ENCODE measurements around the gene MEX3C.

MEX3C gene

DNA sequence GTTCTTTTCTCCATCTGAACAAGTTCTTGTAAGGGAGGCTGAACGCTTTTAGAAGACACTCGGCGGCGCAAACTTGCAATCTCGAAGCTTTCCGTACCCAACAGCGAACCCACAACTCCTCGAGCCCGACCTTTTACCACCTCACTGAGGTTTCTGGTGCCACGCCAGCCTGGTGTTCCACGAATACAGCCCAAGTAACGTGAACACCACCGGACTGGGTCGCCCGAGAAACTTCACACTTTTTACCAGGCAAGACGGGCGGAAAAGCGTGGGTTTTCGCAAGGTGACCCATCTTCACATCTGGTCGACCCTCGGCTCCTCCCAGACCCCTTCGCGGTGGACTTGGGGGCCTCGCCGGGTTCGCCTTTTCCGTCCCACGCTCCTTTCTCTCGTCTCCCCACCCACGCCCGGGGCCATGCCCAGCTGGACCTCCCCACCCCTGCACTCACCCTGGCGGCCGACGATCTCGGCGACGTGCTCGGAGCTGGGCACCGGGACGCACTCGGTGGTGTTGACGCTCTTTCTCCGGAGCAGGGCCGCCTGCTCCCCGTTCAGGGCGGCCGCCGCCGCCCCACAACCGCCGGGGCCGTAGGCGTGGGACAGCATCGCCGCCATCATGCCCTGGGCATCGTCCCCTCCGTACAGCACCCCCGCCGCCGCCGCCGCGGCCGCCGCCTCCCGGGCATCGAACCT, 1.2 kb downstream of the MEX3C start:
- H3K4me1 Mint-ChIP-seq (ENCODE audit: low read depth) = peaks cover 35% of the 10 kb centered on the region
- peak overlapping the region; percentile 90 for H3K4me3 Mint-ChIP-seq
- H3K9me3 Mint-ChIP-seq = no peaks in the 10 kb centered on the region
- peak overlapping the region; percentile 91 for H3K27ac Mint-ChIP-seq
- no peaks in the 10 kb centered on the region for H3K27me3 Mint-ChIP-seq (ENCODE audit: low read depth)
- peaks cover 23% of the 10 kb centered on the region for H3K36me3 Mint-ChIP-seq (ENCODE audit: low read depth)
- peak; percentile 53 for DNase-seq (ENCODE audit: low spot score)

GRCh38 chr18:51195451-51196117, 1.9 kb downstream of the MEX3C start:
- H3K27ac Mint-ChIP-seq = peak overlapping the region; percentile 91

GRCh38 chr18:51195086-51195450, 2.4 kb downstream of the MEX3C start:
- H3K36me3 Mint-ChIP-seq (ENCODE audit: low read depth) = peaks cover 23% of the 10 kb centered on the region
- H3K9me3 Mint-ChIP-seq = no peaks in the 10 kb centered on the region
- peaks cover 47% of the 10 kb centered on the region for H3K4me1 Mint-ChIP-seq (ENCODE audit: low read depth)
- H3K27ac Mint-ChIP-seq = peak overlapping the region; percentile 91
- DNase-seq (ENCODE audit: low spot score) = no peak
- H3K27me3 Mint-ChIP-seq (ENCODE audit: low read depth) = no peaks in the 10 kb centered on the region
- peak overlapping the region; percentile 90 for H3K4me3 Mint-ChIP-seq

More at GRCh38 chr18:51195451-51196117, 1.9 kb downstream of the MEX3C start:
- Mint-ChIP-seq H3K4me3 (peak overlapping the region; percentile 90), H3K27me3 (ENCODE audit: low read depth) (no peaks in the 10 kb centered on the region), H3K36me3 (ENCODE audit: low read depth) (peaks cover 23% of the 10 kb centered on the region), H3K9me3 (no peaks in the 10 kb centered on the region), H3K4me1 (ENCODE audit: low read depth) (peaks cover 42% of the 10 kb centered on the region)
- peak; percentile 25 for DNase-seq (ENCODE audit: low spot score)

DNA sequence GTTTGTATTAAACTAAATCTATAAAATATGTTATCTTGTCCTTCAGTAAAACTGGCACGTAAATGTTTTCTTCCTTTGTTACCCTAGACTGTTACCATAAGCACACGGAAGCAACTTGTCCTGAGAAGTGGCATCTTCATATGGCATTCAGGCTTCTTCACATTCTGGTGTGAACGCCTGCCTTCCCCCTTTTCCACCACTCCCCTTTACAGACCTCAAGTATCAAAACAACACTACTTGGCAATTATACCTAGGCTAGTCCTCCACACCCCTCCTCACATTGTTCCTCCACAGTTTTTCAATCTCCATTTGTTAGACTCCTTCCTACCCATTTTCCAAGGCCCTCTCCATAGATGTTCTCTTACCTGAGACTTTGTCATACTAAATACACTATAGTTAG, 2.9 kb downstream of the MEX3C start:
- Mint-ChIP-seq H3K27me3 (ENCODE audit: low read depth) (no peaks in the 10 kb centered on the region), H3K36me3 (ENCODE audit: low read depth) (peaks cover 23% of the 10 kb centered on the region), H3K4me3 (peak overlapping the region; percentile 90), H3K27ac (peak overlapping the region; percentile 91), H3K4me1 (ENCODE audit: low read depth) (peaks cover 50% of the 10 kb centered on the region), H3K9me3 (no peaks in the 10 kb centered on the region)
- DNase-seq (ENCODE audit: low spot score) = no peak

GRCh38 chr18:51193621-51194287, 3.7 kb downstream of the MEX3C start:
- peaks cover 25% of the 10 kb centered on the region for H3K36me3 Mint-ChIP-seq (ENCODE audit: low read depth)
- no peak for DNase-seq (ENCODE audit: low spot score)
- H3K27ac Mint-ChIP-seq = peak overlapping the region; percentile 26
- no peaks in the 10 kb centered on the region for H3K27me3 Mint-ChIP-seq (ENCODE audit: low read depth)
- peak overlapping the region; percentile 90 for H3K4me3 Mint-ChIP-seq
- H3K4me1 Mint-ChIP-seq (ENCODE audit: low read depth) = peaks cover 53% of the 10 kb centered on the region
- H3K9me3 Mint-ChIP-seq = no peaks in the 10 kb centered on the region

DNA sequence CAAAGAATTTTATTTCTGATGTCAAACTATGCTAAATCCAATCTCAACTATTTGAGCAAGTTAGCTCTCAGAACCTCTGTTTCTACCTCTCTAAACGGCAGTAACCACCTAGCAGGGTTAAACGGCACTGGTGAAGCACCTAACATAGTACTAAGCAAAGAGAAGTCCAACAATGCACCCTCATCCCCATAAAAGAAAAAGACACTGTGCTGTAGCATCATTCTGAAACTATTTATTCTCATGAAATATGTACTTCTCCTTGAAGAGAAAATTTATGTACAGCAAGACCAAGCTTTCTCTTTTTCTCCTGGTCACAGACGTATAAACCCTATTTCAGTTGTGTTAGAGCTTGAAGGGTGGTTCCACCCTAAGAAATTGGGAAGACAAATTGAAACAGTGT, 4.8 kb downstream of the MEX3C start:
- Mint-ChIP-seq H3K27ac (peak overlapping the region; percentile 41), H3K27me3 (ENCODE audit: low read depth) (no peaks in the 10 kb centered on the region), H3K36me3 (ENCODE audit: low read depth) (peaks cover 25% of the 10 kb centered on the region), H3K4me3 (peak overlapping the region; percentile 29), H3K4me1 (ENCODE audit: low read depth) (peaks cover 58% of the 10 kb centered on the region), H3K9me3 (no peaks in the 10 kb centered on the region)
- DNase-seq (ENCODE audit: low spot score) = no peak

DNA sequence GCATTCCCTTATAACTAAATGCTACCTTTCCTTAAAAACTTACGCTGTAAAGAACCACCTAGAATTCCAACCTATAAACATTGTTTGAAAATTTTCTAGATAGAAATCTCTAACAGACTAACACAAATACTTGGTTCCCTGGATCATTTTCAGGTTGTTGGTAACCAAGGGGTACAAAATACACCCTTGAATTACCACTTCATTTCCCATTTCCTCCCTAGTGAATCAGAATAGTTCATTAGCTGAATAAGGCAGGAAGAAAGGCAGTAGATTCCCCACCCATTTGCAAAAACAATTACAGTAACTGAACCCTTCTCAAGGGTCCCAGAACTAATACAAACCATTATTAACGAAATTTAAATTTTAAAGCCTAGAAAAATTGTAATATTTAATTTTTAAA, 5.5 kb downstream of the MEX3C start:
- Mint-ChIP-seq H3K4me3 (peak overlapping the region; percentile 17), H3K9me3 (no peaks in the 10 kb centered on the region), H3K27ac (peak overlapping the region; percentile 45), H3K36me3 (ENCODE audit: low read depth) (peaks cover 27% of the 10 kb centered on the region), H3K27me3 (ENCODE audit: low read depth) (no peaks in the 10 kb centered on the region), H3K4me1 (ENCODE audit: low read depth) (peaks cover 62% of the 10 kb centered on the region)
- no peak for DNase-seq (ENCODE audit: low spot score)

DNA sequence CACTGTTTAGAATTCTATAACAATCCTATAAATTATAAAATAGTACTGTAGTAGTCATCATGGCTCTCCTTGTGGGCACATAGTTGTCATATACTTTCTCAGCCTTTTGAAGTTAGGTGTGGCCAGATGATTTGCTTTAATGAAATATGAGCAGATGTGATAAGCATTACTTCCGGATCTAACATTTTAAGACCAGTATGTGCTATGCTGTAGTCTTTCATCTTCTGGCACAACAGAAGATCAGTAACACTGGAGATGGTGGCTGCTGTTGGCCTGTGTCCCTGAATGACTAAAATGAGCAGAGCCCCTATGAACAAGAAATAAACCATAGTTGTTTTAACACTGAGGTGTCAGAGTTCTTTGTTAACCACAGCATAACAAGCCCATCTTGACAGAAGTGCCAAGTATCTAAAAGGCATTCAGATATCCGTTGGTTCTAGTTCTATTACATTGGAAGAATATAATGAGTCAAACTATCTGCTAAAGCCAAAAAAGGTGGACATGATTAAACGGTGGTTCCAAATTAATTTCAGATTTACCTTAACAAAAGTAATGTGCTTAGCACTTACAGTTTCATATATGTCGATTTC, 6.3 kb downstream of the MEX3C start:
- Mint-ChIP-seq H3K4me1 (ENCODE audit: low read depth) (peaks cover 68% of the 10 kb centered on the region), H3K4me3 (peak overlapping the region; percentile 35), H3K9me3 (no peaks in the 10 kb centered on the region), H3K27me3 (ENCODE audit: low read depth) (no peaks in the 10 kb centered on the region), H3K36me3 (ENCODE audit: low read depth) (peaks cover 34% of the 10 kb centered on the region), H3K27ac (peak overlapping the region; percentile 80)
- no peak for DNase-seq (ENCODE audit: low spot score)

DNA sequence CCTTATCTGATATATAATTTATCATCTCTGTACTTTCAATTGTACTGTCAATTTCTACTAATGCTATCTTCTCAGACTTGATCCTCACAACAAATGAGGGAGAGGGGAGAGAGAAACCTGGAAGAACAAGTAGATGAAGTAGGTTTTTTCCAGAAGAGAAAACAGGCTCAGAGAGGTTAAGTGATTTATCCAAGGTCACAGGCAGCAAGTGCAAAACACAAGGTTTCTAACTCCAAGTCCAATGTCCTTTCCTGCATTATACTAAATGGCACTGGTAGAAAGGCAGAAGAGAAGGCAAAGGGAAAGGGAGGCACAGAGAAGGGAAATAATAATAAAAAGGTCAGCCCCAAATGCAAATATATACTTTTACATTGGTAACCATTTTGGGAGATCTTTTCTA, 7.5 kb downstream of the MEX3C start:
- H3K36me3 Mint-ChIP-seq (ENCODE audit: low read depth) = peaks cover 29% of the 10 kb centered on the region
- H3K27ac Mint-ChIP-seq = no peak overlapping the region
- H3K4me3 Mint-ChIP-seq = no peak overlapping the region

DNA sequence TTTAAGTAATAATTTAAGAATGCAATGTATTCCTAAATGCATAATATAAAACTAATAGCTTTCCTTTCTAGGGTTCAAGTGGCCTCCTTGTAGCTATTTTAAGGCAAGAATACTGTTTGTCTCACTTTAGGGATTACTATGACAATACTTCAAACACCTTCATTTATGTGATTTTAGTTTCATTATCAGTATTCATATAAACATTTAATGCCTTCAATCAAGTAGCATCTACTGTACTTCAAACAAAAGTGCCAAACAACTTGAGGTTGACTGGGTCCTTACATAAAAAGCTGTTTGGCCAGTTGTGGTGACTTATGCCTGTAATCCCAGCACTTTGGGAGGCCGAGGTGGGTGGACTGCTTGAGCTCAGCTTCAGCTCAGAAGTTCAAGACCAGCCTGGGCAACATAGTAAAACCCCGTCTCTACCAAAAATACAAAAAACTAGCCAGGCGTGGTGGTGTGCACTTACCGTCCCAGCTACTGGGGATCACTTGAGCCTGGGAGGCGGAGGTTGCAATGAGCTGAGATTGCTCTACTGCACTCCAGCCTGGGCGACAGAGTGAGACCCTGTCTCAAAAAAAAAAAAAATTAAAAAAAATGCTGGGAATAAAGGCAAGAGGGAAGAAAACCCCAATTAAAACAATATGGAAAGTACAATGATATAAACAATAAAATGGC, 9.3 kb downstream of the MEX3C start:
- Mint-ChIP-seq H3K27me3 (ENCODE audit: low read depth) (no peaks in the 10 kb centered on the region), H3K9me3 (no peaks in the 10 kb centered on the region), H3K4me1 (ENCODE audit: low read depth) (peaks cover 55% of the 10 kb centered on the region), H3K27ac (peak overlapping the region; percentile 31), H3K4me3 (no peak overlapping the region), H3K36me3 (ENCODE audit: low read depth) (peaks cover 26% of the 10 kb centered on the region)
- DNase-seq (ENCODE audit: low spot score) = no peak

More for the DNA sequence above, 7.5 kb downstream of the MEX3C start:
- Mint-ChIP-seq H3K27me3 (ENCODE audit: low read depth) (no peaks in the 10 kb centered on the region), H3K4me1 (ENCODE audit: low read depth) (peaks cover 63% of the 10 kb centered on the region), H3K9me3 (no peaks in the 10 kb centered on the region)
- no peak for DNase-seq (ENCODE audit: low spot score)

GRCh38 chr18:51185075-51185474, 12.4 kb downstream of the MEX3C start:
- DNase-seq (ENCODE audit: low spot score) = no peak
- Mint-ChIP-seq H3K4me3 (no peak overlapping the region), H3K27ac (no peak overlapping the region), H3K27me3 (ENCODE audit: low read depth) (no peaks in the 10 kb centered on the region), H3K36me3 (ENCODE audit: low read depth) (peaks cover 25% of the 10 kb centered on the region), H3K9me3 (no peaks in the 10 kb centered on the region), H3K4me1 (ENCODE audit: low read depth) (peaks cover 48% of the 10 kb centered on the region)

GRCh38 chr18:51184091-51184457, 13.4 kb downstream of the MEX3C start:
- Mint-ChIP-seq H3K27ac (no peak overlapping the region), H3K27me3 (ENCODE audit: low read depth) (no peaks in the 10 kb centered on the region), H3K4me3 (no peak overlapping the region), H3K9me3 (no peaks in the 10 kb centered on the region), H3K4me1 (ENCODE audit: low read depth) (peaks cover 46% of the 10 kb centered on the region), H3K36me3 (ENCODE audit: low read depth) (peaks cover 23% of the 10 kb centered on the region)
- DNase-seq (ENCODE audit: low spot score) = no peak

GRCh38 chr18:51183372-51184090, 13.9 kb downstream of the MEX3C start:
- H3K36me3 Mint-ChIP-seq (ENCODE audit: low read depth) = peaks cover 23% of the 10 kb centered on the region
- peaks cover 46% of the 10 kb centered on the region for H3K4me1 Mint-ChIP-seq (ENCODE audit: low read depth)
- H3K27me3 Mint-ChIP-seq (ENCODE audit: low read depth) = no peaks in the 10 kb centered on the region

More at GRCh38 chr18:51183372-51184090, 13.9 kb downstream of the MEX3C start:
- Mint-ChIP-seq H3K4me3 (no peak overlapping the region), H3K9me3 (no peaks in the 10 kb centered on the region), H3K27ac (no peak overlapping the region)
- no peak for DNase-seq (ENCODE audit: low spot score)

Data from T-helper 2 cell treated with Interferon-gamma antibody and Interleukin-4, amounts not matched to agents 5 μg/mL and 100 μg/mL, for 36 hours (primary cell).